HFFc6 (cell line): ENCODE results near the gene ANAPC5. TPM values are rescaled to one million over a fixed set of nuclear protein-coding genes. Genes with fewer than 3 reads are reported as not detected.
"Not testable (repeated sequence)": the region's sequence is repeated elsewhere in the genome, so short reads cannot be mapped to it uniquely, and the experiment has no call there.

Experiments
- DNase-seq: peaks from one replicate; pipeline ENCODE4 v3.0.0-alpha.2; 2018
- H3K27ac Mint-ChIP-seq: 2 replicates; pipeline ENCODE4 v1.8.0; 2020; ENCODE audit warnings: mild to moderate bottlenecking, mixed read lengths
- H3K27me3 Mint-ChIP-seq: 2 replicates; pipeline ENCODE4 v1.8.0; 2021; ENCODE audit warnings: mild to moderate bottlenecking, moderate library complexity, mixed read lengths; ENCODE audit not compliant: insufficient read depth
- H3K36me3 Mint-ChIP-seq: 2 replicates; pipeline ENCODE4 v1.8.0; 2021; ENCODE audit warnings: low read depth, mixed read lengths
- H3K4me1 Mint-ChIP-seq: 2 replicates; pipeline ENCODE4 v1.8.0; 2020; ENCODE audit warnings: low read depth, mixed read lengths
- H3K4me3 Mint-ChIP-seq: 2 replicates; pipeline ENCODE4 v1.8.0; 2020; ENCODE audit warnings: mild to moderate bottlenecking, moderate library complexity, mixed read lengths
- H3K9me3 Mint-ChIP-seq: 2 replicates; pipeline ENCODE4 v1.8.0; 2020; ENCODE audit warnings: mild to moderate bottlenecking, mixed read lengths
- total RNA-seq, 6 experiments: library from RNA; stranded (reverse); fragmentation: NEBNext Ultra II Directional; extraction: Animal tissue kit (Norgen Biotek cat#: 25700); gene quantifications; 2 replicates in 1 of 6; 3 replicates in 5 of 6; pipeline ENCODE4 v1.2.3, GENCODE V29; 2021
- TF ChIP-seq, protein P1 (sequence below): fragments of 200-600 bp; sonication (generic); IDR thresholded peaks from 2 replicates; pipeline ENCODE4 v1.5.0; 2021; ENCODE audit warnings: antibody characterized with exemption, mild to moderate bottlenecking

Gene ANAPC5
- total RNA-seq, 6 experiments from 2014 or later = 84.5 to 103 (median 93.5) TPM

DNA sequence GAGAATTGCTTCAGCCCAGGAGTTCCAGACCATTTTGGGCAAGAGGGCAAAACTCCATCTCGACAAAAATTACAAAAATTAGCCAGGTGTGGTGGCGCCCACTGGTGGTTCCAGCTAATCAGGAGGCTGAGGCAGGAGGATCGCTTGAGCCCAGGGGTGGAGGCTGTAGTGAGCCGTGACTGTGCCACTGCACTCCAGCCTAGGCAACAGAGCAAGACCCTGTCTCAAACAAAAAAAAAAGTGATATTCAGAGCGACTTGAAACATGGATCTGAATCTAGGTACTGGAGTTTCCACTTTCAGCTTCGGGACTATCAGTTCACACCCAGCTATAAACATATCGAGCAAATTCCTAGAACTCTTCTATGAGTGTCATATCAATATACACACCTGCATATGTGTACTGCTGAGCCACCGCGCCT, 31.4 kb upstream of the ANAPC5 start:
- Mint-ChIP-seq H3K36me3 (no peaks in the 10 kb centered on the region), H3K4me3 (no peak overlapping the region), H3K9me3 (no peaks in the 10 kb centered on the region), H3K27me3 (peaks cover 4% of the 10 kb centered on the region; the same call in 1 of the 2 replicates), H3K27ac (no peak overlapping the region), H3K4me1 (peaks cover 11% of the 10 kb centered on the region)
- TF ChIP-seq, protein P1, sequence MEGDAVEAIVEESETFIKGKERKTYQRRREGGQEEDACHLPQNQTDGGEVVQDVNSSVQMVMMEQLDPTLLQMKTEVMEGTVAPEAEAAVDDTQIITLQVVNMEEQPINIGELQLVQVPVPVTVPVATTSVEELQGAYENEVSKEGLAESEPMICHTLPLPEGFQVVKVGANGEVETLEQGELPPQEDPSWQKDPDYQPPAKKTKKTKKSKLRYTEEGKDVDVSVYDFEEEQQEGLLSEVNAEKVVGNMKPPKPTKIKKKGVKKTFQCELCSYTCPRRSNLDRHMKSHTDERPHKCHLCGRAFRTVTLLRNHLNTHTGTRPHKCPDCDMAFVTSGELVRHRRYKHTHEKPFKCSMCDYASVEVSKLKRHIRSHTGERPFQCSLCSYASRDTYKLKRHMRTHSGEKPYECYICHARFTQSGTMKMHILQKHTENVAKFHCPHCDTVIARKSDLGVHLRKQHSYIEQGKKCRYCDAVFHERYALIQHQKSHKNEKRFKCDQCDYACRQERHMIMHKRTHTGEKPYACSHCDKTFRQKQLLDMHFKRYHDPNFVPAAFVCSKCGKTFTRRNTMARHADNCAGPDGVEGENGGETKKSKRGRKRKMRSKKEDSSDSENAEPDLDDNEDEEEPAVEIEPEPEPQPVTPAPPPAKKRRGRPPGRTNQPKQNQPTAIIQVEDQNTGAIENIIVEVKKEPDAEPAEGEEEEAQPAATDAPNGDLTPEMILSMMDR = peak; percentile 52
- DNase-seq = no peak

DNA sequence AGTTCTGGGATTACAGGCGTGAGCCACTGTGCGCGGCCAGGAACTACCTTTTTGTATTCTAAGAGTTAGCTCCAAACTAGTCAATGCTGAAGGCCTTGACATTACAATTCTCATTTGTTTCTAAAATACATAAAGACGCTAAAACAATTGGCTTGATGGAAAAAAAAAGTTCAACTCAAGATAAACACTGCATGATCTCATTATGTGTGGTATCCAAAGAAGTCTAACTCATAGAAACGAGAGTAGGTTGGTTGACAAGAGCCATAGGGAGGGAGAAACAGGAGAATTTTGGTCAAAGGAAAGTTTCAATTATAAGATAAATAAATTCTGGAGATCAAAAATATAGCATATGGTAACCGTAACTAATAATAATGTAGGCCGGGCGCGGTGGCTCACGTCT, 27.7 kb upstream of the ANAPC5 start:
- peaks cover 6% of the 10 kb centered on the region; the same call in 1 of the 2 replicates for H3K9me3 Mint-ChIP-seq
- TF ChIP-seq, protein P1 = no peak
- no peak overlapping the region for H3K4me3 Mint-ChIP-seq
- no peaks in the 10 kb centered on the region for H3K4me1 Mint-ChIP-seq
- no peak overlapping the region for H3K27ac Mint-ChIP-seq
- peaks cover 5% of the 10 kb centered on the region; the same call in 1 of the 2 replicates for H3K36me3 Mint-ChIP-seq
- no peak for DNase-seq
- peaks cover 4% of the 10 kb centered on the region; the same call in 1 of the 2 replicates for H3K27me3 Mint-ChIP-seq

DNA sequence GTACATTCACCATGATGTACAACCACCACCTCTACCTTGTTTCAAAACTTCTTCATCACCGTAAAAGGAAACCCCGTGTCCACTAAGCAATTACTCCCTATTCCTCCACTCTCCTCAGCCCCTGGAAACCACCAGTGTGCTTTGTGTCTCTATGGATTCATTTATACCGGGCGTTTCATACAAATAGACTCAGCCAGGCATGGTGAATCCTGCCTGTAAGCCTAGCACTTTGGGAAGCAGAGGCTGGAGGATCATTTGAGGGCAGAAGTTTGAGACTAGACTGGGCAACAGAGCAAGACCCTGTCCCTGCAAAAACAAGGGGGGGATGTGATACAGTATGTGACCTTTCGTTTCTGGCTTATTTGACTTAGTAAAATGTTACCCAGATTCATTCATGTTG, 26.5 kb upstream of the ANAPC5 start:
- peaks cover 7% of the 10 kb centered on the region; the same call in 1 of the 2 replicates for H3K36me3 Mint-ChIP-seq
- H3K27me3 Mint-ChIP-seq = peaks cover 4% of the 10 kb centered on the region; the same call in 1 of the 2 replicates
- peaks cover 8% of the 10 kb centered on the region; the same call in 1 of the 2 replicates for H3K9me3 Mint-ChIP-seq
- no peak for DNase-seq
- H3K27ac Mint-ChIP-seq = no peak overlapping the region
- H3K4me1 Mint-ChIP-seq = no peaks in the 10 kb centered on the region
- H3K4me3 Mint-ChIP-seq = no peak overlapping the region
- TF ChIP-seq, protein P1 = no peak

DNA sequence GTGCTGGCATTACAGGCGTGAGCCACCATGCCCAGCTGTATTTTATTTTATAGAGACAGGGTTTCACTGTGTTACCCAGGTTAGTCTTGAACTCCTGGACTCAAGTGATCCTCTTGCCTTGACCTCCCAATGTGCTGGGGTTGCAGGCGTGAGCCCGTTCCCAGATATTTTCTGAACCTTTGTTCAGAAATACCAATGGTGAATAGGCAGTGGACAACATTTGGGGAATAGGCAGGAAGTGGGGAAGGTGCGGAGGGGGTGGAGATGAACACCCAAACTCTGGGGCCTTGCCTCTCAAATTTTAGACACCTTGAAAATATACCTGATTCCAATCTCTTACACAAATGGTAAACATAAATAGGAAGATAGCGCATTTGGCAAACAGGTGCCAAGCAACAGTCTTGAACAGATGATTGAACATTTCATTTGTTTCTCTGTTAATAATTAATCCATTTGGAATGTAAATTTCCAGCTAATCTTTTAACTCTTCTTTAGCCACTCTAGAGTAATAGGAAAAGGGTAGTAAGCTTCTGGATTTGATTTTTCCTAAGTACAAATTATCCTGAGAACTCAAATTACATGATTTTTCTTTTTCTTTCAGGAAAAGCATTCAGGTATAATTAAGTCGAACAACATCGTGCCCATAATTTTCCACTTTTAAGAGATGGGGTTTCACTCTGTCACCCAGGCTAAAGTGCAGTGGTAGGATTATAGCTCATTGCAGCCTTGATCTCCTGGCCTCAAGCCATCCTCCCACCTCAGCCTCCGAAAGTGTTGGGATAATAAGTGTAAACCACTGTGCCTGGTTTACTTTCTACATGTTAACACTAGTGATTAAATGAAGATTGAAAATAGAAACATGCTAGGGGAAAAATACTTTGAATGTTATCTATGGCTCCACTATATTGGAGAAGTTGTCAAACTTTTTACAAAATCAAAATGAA, 24.8 kb upstream of the ANAPC5 start:
- Mint-ChIP-seq H3K36me3 (peaks cover 7% of the 10 kb centered on the region; the same call in 1 of the 2 replicates), H3K27ac (no peak overlapping the region), H3K27me3 (peaks cover 3% of the 10 kb centered on the region; the same call in 1 of the 2 replicates), H3K4me3 (no peak overlapping the region), H3K4me1 (no peaks in the 10 kb centered on the region), H3K9me3 (peaks cover 8% of the 10 kb centered on the region; the same call in 1 of the 2 replicates)
- TF ChIP-seq, protein P1 = no peak
- DNase-seq = no peak

DNA sequence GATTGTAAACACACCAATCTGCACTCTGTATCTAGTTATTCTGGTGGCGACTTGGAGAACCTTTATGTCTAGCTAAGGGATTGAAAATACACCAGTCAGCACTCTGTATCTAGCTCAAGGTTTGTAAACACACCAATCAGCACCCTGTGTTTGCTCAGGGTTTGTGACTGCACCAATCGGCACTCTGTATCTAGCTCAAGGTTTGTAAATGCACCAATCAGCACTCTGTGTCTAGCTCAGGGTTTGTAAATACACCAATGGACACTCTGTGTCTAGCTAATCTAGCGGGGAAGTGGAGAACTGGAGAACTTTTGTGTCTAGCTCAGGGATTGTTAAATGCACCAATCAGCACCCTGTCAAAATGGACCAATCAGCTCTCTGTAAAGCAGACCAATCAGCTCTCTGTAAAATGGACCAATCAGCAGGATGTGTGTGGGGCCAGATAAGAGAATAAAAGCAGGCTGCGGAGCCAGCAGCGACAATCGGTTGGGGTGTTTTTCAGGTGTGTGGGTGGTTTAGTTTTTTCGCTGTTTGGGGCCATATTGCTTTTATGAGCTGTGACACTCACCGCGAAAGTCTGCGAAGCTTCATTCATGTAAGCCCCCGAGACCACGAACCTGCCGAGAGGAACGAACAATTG, 22.9 kb upstream of the ANAPC5 start:
- DNase-seq, H3K4me1 Mint-ChIP-seq, H3K27ac Mint-ChIP-seq, H3K27me3 Mint-ChIP-seq, H3K36me3 Mint-ChIP-seq, H3K4me3 Mint-ChIP-seq, H3K9me3 Mint-ChIP-seq: not testable (repeated sequence)

DNA sequence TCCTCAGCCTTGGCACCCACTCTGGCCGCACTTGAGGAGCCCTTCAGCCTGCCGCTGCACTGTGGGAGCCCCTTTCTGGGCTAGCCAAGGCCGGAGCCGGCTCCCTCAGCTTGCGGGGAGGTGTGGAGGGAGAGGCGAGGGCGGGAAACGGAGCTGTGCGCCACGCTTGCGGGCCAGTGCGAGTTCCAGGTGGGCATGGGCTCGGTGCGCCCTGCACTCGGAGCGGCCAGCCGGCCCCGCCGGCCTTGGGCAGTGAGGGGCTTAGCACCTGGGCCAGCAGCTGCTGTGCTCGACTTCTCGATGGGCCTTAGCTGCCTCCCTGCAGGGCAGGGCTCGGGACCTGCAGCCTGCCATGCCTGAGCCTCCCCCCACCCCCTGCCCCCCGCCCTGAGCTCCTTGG, 22.1 kb upstream of the ANAPC5 start:
- not testable (repeated sequence) for H3K27me3 Mint-ChIP-seq, H3K9me3 Mint-ChIP-seq, H3K36me3 Mint-ChIP-seq, H3K27ac Mint-ChIP-seq, H3K4me1 Mint-ChIP-seq, DNase-seq, H3K4me3 Mint-ChIP-seq
